Measurements from ENCODE around the gene SRRM2.

Gene SRRM2

GRCh38 chr16:2811703-2812471 is 59.4 kb downstream of the SRRM2 start:
- H3K27ac ChIP-seq, result peak overlapping the region in 2 of 21 experiments; percentile 5 to 30
- no peak overlapping the region for H3K4me3 ChIP-seq

GRCh38 chr16:2813771-2814221 is 61.4 kb downstream of the SRRM2 start:
- no peak overlapping the region for H3K27ac ChIP-seq
- H3K4me3 ChIP-seq, result no peak overlapping the region

- H3K27ac ChIP-seq, result no peak overlapping the region
- H3K4me3 ChIP-seq, result no peak overlapping the region
These were observed 62.3 kb downstream of the SRRM2 start for GRCh38 chr16:2814551-2815298.

GRCh38 chr16:2815299-2815771 is 62.9 kb downstream of the SRRM2 start:
- Histone ChIP-seq H3K4me3 (no peak overlapping the region), H3K27ac (no peak overlapping the region)

- Histone ChIP-seq H3K27ac (no peak within 1 kb of the TSS), H3K4me3 (peak within 1 kb of the TSS in 3 of 7 experiments; percentile 2 to 7 (median 3))
These were observed 64.4 kb downstream of the SRRM2 start, which contains the start of gene PRSS21 for GRCh38 chr16:2816751-2817339. TSS of gene PRSS21 (plus strand) at chr16:2817237. CDS start at chr16:2817269, 32 bp downstream.

GRCh38 chr16:2817340-2818271 is 65.2 kb downstream of the SRRM2 start:
- H3K4me3 ChIP-seq, result peak overlapping the region in 3 of 7 experiments; percentile 2 to 7 (median 3)
- no peak overlapping the region for H3K27ac ChIP-seq

- no peak overlapping the region for H3K27ac ChIP-seq
- H3K4me3 ChIP-seq, result no peak overlapping the region
These were observed 65.9 kb downstream of the SRRM2 start for GRCh38 chr16:2818272-2818876.

GRCh38 chr16:2819179-2819938 is 66.9 kb downstream of the SRRM2 start:
- H3K4me3 ChIP-seq, result no peak overlapping the region

GRCh38 chr16:2819939-2820835 is 67.7 kb downstream of the SRRM2 start:
- H3K4me3 ChIP-seq, result no peak overlapping the region
- no peak overlapping the region for H3K27ac ChIP-seq

More at GRCh38 chr16:2819179-2819938, 66.9 kb downstream of the SRRM2 start:
- H3K27ac ChIP-seq, result no peak overlapping the region

Data from skin epidermis (tissue), 12 donors.